ENCODE results near the gene FAM222A. TPM values are rescaled to one million over a fixed set of nuclear protein-coding genes. Genes with fewer than 3 reads are reported as not detected.

FAM222A gene
- total RNA-seq, 4 donors from 2014 or later = 4.8 to 7.2 (median 6.1) TPM

DNA sequence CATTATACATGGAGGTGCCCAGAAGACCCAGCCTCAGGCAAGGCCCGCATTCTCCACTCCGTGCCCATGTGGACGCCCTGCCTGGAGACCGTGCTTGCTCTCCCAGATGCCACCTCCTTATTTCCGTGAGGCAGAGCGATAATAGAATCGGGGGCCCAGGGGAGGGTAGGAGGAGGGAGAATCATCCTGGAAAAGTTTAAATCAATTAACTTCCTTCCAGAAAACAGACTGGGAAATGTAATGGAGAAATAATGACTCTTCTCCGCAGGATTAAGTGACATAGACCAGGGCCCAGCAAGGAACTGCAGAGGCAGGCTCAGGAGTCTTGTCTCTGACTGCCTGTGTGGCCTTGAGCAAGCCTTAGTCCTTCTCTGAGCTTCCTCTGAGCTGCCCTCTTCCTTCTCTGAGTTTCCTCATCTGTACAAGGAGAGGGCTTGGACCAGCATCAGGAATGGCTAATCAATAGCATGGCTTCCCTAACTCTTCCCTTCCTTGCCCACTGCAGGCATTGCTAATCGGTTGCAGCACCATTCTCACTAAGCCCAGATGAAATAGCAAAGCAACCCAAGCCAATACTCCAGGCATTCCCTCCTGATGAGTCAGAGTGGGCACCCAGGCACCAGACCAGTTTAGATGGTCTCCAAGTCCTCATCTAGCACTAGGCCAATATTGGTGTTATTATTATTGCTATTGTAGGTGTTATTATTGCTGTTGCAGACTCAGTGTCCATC lies 11.3 kb upstream of the FAM222A start:
- 89 to 94% methylated on average over 9 of the region's 9 CpGs for WGBS, 2 donors

GRCh38 chr12:109703684-109704083 lies 9.9 kb upstream of the FAM222A start:
- TF ChIP-seq POLR2A (IDR thresholded peaks at IDR 0.05) = no peak
- TF ChIP-seq, protein P1, sequence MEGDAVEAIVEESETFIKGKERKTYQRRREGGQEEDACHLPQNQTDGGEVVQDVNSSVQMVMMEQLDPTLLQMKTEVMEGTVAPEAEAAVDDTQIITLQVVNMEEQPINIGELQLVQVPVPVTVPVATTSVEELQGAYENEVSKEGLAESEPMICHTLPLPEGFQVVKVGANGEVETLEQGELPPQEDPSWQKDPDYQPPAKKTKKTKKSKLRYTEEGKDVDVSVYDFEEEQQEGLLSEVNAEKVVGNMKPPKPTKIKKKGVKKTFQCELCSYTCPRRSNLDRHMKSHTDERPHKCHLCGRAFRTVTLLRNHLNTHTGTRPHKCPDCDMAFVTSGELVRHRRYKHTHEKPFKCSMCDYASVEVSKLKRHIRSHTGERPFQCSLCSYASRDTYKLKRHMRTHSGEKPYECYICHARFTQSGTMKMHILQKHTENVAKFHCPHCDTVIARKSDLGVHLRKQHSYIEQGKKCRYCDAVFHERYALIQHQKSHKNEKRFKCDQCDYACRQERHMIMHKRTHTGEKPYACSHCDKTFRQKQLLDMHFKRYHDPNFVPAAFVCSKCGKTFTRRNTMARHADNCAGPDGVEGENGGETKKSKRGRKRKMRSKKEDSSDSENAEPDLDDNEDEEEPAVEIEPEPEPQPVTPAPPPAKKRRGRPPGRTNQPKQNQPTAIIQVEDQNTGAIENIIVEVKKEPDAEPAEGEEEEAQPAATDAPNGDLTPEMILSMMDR (IDR thresholded peaks at IDR 0.05) = no peak
- no peak for DNase-seq (ENCODE audit: low spot score in 2 of 2)
- no peak overlapping the region for H3K4me3 ChIP-seq (ENCODE audit: low read depth, poor library complexity, severe bottlenecking)
- 44 to 47% methylated on average over 7 of the region's 7 CpGs for WGBS, 2 donors
- intact Hi-C loops (cut with DNase I; ENCODE audit: low total_unique reads) = no loop called here

More for the DNA sequence above, 11.3 kb upstream of the FAM222A start:
- TF ChIP-seq POLR2A (IDR thresholded peaks at IDR 0.05) = no peak
- TF ChIP-seq, protein P1 (IDR thresholded peaks at IDR 0.05) = no peak
- H3K4me3 ChIP-seq (ENCODE audit: low read depth, poor library complexity, severe bottlenecking) = no peak overlapping the region
- intact Hi-C loops (cut with DNase I; ENCODE audit: low total_unique reads) = no loop called here
- DNase-seq (ENCODE audit: low spot score in 2 of 2) = no peak

DNA sequence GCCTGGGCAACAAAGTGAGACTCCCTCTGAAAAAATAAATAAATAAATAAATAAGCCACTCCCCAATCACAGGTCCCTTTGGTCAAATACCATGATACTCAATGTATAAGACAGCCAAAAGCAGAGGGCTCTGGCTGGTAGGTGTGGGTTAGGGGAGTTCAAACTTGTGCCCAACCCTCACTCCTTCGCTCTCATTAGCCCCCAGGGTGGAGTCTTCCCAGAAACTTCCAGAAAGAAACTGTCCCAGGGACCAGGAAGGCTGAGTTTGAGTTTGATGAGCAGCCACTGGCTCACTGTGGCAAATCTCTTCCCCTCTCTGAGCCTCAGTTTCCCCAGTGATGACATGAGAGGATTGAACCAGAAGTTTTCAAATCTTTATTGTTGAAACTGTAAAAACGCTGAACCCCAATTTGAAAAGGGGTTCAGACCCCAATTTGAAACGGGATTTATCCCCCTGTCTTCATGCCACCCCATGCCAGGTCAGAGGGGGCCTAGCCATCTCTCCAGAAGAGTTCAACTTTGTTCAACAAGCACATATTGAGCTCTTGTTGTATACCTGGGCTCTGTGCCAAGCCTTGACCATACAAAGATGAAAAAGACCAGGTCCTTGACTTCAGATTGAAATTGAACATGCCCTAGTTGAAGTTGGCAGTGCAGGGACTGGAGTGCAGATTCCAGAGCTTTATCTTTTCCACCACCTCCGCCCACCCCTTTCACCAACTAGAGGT lies 9.1 kb upstream of the FAM222A start:
- TF ChIP-seq, protein P1 (IDR thresholded peaks at IDR 0.05) = no peak
- TF ChIP-seq POLR2A (IDR thresholded peaks at IDR 0.05) = no peak

DNA sequence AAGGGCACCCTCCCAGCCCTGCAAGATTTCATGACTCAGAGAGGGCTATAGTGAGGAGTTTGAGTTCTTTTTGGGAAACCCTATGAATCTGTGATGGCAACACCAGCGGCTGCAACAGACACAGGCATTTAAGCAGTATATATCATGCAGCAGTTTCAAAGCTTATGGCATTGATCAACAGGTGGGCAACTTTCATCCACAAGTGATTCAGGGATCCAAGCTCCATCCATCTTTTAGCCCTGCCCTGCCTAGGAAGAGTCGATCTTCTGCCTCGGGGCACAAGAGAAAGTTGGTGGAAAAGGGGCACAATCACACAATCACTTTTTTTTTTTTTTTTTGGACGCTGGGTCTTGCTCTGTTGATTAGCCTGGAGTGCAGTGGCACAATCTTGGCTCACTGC lies 8.3 kb upstream of the FAM222A start:
- DNase-seq (ENCODE audit: low spot score in 2 of 2) = no peak
- 62 to 65% methylated on average over 4 of the region's 4 CpGs for WGBS, 2 donors
- no peak for TF ChIP-seq POLR2A (IDR thresholded peaks at IDR 0.05)
- TF ChIP-seq, protein P1 (IDR thresholded peaks at IDR 0.05) = no peak
- H3K4me3 ChIP-seq (ENCODE audit: low read depth, poor library complexity, severe bottlenecking) = no peak overlapping the region
- intact Hi-C loops (cut with DNase I; ENCODE audit: low total_unique reads) = loop anchor here (5.0 kb wide), 1 partner anchor 622 kb away; no protein-coding TSS in a partner anchor

More for the DNA sequence above, 9.1 kb upstream of the FAM222A start:
- WGBS, 2 donors = 85 to 92% methylated on average over 4 of the region's 4 CpGs
- no peak overlapping the region for H3K4me3 ChIP-seq (ENCODE audit: low read depth, poor library complexity, severe bottlenecking)
- DNase-seq (ENCODE audit: low spot score in 2 of 2) = no peak
- intact Hi-C loops (cut with DNase I; ENCODE audit: low total_unique reads) = loop anchor here (5.0 kb wide), 1 partner anchor 623 kb away; no protein-coding TSS in a partner anchor

- WGBS, 2 donors = 60 to 77% methylated on average over 2 of the region's 2 CpGs
- H3K4me3 ChIP-seq (ENCODE audit: low read depth, poor library complexity, severe bottlenecking) = no peak overlapping the region
- TF ChIP-seq POLR2A (IDR thresholded peaks at IDR 0.05) = no peak
- TF ChIP-seq, protein P1 (IDR thresholded peaks at IDR 0.05) = no peak
- DNase-seq (ENCODE audit: low spot score in 2 of 2) = no peak
- intact Hi-C loops (cut with DNase I; ENCODE audit: low total_unique reads) = loop anchor here (5.0 kb wide), 1 partner anchor 621 kb away; no protein-coding TSS in a partner anchor
These were observed 7.3 kb upstream of the FAM222A start for GRCh38 chr12:109706398-109706746.

Measured in lower leg skin (tissue), 4 donors.